ENCODE data around the gene SH2D3C. TPM values are rescaled to one million over a fixed set of nuclear protein-coding genes. Genes with fewer than 3 reads are reported as not detected.
"Not testable (repeated sequence)": the region's sequence is repeated elsewhere in the genome, so short reads cannot be mapped to it uniquely, and the experiment has no call there.

SH2D3C gene
- total and polyA plus RNA-seq, 9 donors, result 12.4 to 22.5 (median 19.8) TPM

GRCh38 chr9:127785023-127785932, 6.8 kb upstream of the SH2D3C start:
- H3K27ac ChIP-seq (ENCODE audit: low read length), result peak overlapping the region; percentile 95
- H3K27me3 ChIP-seq (ENCODE audit: control insufficient read depth, insufficient read depth, low read length), result no peaks in the 10 kb centered on the region
- under 1% methylated on average over 97 of the region's 123 CpGs for WGBS (ENCODE audit: insufficient coverage)
- DNase-seq, result peak; percentile 94
- H3K4me3 ChIP-seq (ENCODE audit: low read length), result peak overlapping the region; percentile 72
- no peaks in the 10 kb centered on the region for H3K9me3 ChIP-seq (replicated peaks; ENCODE audit: control insufficient read depth, low read depth, low read length)
- peaks cover 34% of the 10 kb centered on the region for H3K36me3 ChIP-seq (ENCODE audit: control insufficient read depth, insufficient read depth, low read length)
- peaks cover 33% of the 10 kb centered on the region for H3K4me1 ChIP-seq (ENCODE audit: control insufficient read depth, insufficient read depth, low read length)

GRCh38 chr9:127783111-127784008, 4.9 kb upstream of the SH2D3C start:
- H3K4me3 ChIP-seq (ENCODE audit: low read length), result no peak overlapping the region
- no peaks in the 10 kb centered on the region for H3K27me3 ChIP-seq (ENCODE audit: control insufficient read depth, insufficient read depth, low read length)
- peaks cover 15% of the 10 kb centered on the region for H3K36me3 ChIP-seq (ENCODE audit: control insufficient read depth, insufficient read depth, low read length)
- peak overlapping the region; percentile 77 for H3K27ac ChIP-seq (ENCODE audit: low read length)
- H3K4me1 ChIP-seq (ENCODE audit: control insufficient read depth, insufficient read depth, low read length), result peaks cover 52% of the 10 kb centered on the region
- no peaks in the 10 kb centered on the region for H3K9me3 ChIP-seq (replicated peaks; ENCODE audit: control insufficient read depth, low read depth, low read length)
- DNase-seq, result peak; percentile 39
- 65% methylated on average over 11 of the region's 20 CpGs for WGBS (ENCODE audit: insufficient coverage)

GRCh38 chr9:127781806-127782205, 3.3 kb upstream of the SH2D3C start:
- no peaks in the 10 kb centered on the region for H3K9me3 ChIP-seq (replicated peaks; ENCODE audit: control insufficient read depth, low read depth, low read length)
- H3K27ac ChIP-seq (ENCODE audit: low read length), result no peak overlapping the region
- peaks cover 56% of the 10 kb centered on the region for H3K4me1 ChIP-seq (ENCODE audit: control insufficient read depth, insufficient read depth, low read length)
- no peaks in the 10 kb centered on the region for H3K27me3 ChIP-seq (ENCODE audit: control insufficient read depth, insufficient read depth, low read length)
- 100% methylated on average over 2 of the region's 4 CpGs for WGBS (ENCODE audit: insufficient coverage)
- no peak for DNase-seq
- H3K4me3 ChIP-seq (ENCODE audit: low read length), result no peak overlapping the region
- H3K36me3 ChIP-seq (ENCODE audit: control insufficient read depth, insufficient read depth, low read length), result no peaks in the 10 kb centered on the region

- peaks cover 60% of the 10 kb centered on the region for H3K4me1 ChIP-seq (ENCODE audit: control insufficient read depth, insufficient read depth, low read length)
- not testable (repeated sequence) for H3K9me3 ChIP-seq (replicated peaks; ENCODE audit: control insufficient read depth, low read depth, low read length); H3K36me3 ChIP-seq (ENCODE audit: control insufficient read depth, insufficient read depth, low read length); DNase-seq; H3K27ac ChIP-seq (ENCODE audit: low read length); H3K4me3 ChIP-seq (ENCODE audit: low read length); H3K27me3 ChIP-seq (ENCODE audit: control insufficient read depth, insufficient read depth, low read length)
- 89% methylated on average over 3 of the region's 9 CpGs for WGBS (ENCODE audit: insufficient coverage)
Observed at GRCh38 chr9:127780909-127781308, 2.4 kb upstream of the SH2D3C start.

- H3K4me1 ChIP-seq (ENCODE audit: control insufficient read depth, insufficient read depth, low read length), result peaks cover 60% of the 10 kb centered on the region
- no peaks in the 10 kb centered on the region for H3K9me3 ChIP-seq (replicated peaks; ENCODE audit: control insufficient read depth, low read depth, low read length)
- H3K4me3 ChIP-seq (ENCODE audit: low read length), result no peak overlapping the region
- DNase-seq, result no peak
- no peak overlapping the region for H3K27ac ChIP-seq (ENCODE audit: low read length)
- H3K27me3 ChIP-seq (ENCODE audit: control insufficient read depth, insufficient read depth, low read length), result no peaks in the 10 kb centered on the region
- no peaks in the 10 kb centered on the region for H3K36me3 ChIP-seq (ENCODE audit: control insufficient read depth, insufficient read depth, low read length)
- WGBS (ENCODE audit: insufficient coverage), result 78% methylated on average over 15 of the region's 20 CpGs
Observed at GRCh38 chr9:127780126-127780885, 1.8 kb upstream of the SH2D3C start.

GRCh38 chr9:127779136-127779981, 893 bp upstream of the SH2D3C start:
- Histone ChIP-seq H3K9me3 (replicated peaks; ENCODE audit: control insufficient read depth, low read depth, low read length) (no peaks in the 10 kb centered on the region), H3K36me3 (ENCODE audit: control insufficient read depth, insufficient read depth, low read length) (no peaks in the 10 kb centered on the region), H3K27me3 (ENCODE audit: control insufficient read depth, insufficient read depth, low read length) (no peaks in the 10 kb centered on the region), H3K4me3 (ENCODE audit: low read length) (no peak overlapping the region), H3K27ac (ENCODE audit: low read length) (peak overlapping the region; percentile 87), H3K4me1 (ENCODE audit: control insufficient read depth, insufficient read depth, low read length) (peaks cover 55% of the 10 kb centered on the region)
- 56% methylated on average over 8 of the region's 17 CpGs for WGBS (ENCODE audit: insufficient coverage)
- peak; percentile 43 for DNase-seq

- Histone ChIP-seq H3K4me3 (ENCODE audit: low read length) (peak overlapping the region; percentile 38), H3K4me1 (ENCODE audit: control insufficient read depth, insufficient read depth, low read length) (peaks cover 39% of the 10 kb centered on the region), H3K9me3 (replicated peaks; ENCODE audit: control insufficient read depth, low read depth, low read length) (no peaks in the 10 kb centered on the region), H3K27ac (ENCODE audit: low read length) (no peak overlapping the region), H3K27me3 (ENCODE audit: control insufficient read depth, insufficient read depth, low read length) (no peaks in the 10 kb centered on the region), H3K36me3 (ENCODE audit: control insufficient read depth, insufficient read depth, low read length) (peaks cover 5% of the 10 kb centered on the region)
- WGBS (ENCODE audit: insufficient coverage), result 80% methylated on average over 10 of the region's 18 CpGs
- no peak for DNase-seq
Observed at GRCh38 chr9:127777368-127777980, 992 bp downstream of the SH2D3C start.

- H3K9me3 ChIP-seq (replicated peaks; ENCODE audit: control insufficient read depth, low read depth, low read length), result no peaks in the 10 kb centered on the region
- H3K4me1 ChIP-seq (ENCODE audit: control insufficient read depth, insufficient read depth, low read length), result peaks cover 39% of the 10 kb centered on the region
- H3K4me3 ChIP-seq (ENCODE audit: low read length), result peak overlapping the region; percentile 35
- DNase-seq, result no peak
- peaks cover 5% of the 10 kb centered on the region for H3K36me3 ChIP-seq (ENCODE audit: control insufficient read depth, insufficient read depth, low read length)
- H3K27ac ChIP-seq (ENCODE audit: low read length), result no peak overlapping the region
- no peaks in the 10 kb centered on the region for H3K27me3 ChIP-seq (ENCODE audit: control insufficient read depth, insufficient read depth, low read length)
- 88% methylated on average over 1 of the region's 5 CpGs for WGBS (ENCODE audit: insufficient coverage)
Observed at GRCh38 chr9:127776924-127777289, 1.6 kb downstream of the SH2D3C start.
